ENCODE results near the gene SRCAP. TPM values are rescaled to one million over a fixed set of nuclear protein-coding genes. Genes with fewer than 3 reads are reported as not detected.

The SRCAP gene
- polyA plus RNA-seq, 1 donor (not counting 4 experiments of a cell fraction or from before 2014, with no cell fraction given), result 1.4 TPM

DNA sequence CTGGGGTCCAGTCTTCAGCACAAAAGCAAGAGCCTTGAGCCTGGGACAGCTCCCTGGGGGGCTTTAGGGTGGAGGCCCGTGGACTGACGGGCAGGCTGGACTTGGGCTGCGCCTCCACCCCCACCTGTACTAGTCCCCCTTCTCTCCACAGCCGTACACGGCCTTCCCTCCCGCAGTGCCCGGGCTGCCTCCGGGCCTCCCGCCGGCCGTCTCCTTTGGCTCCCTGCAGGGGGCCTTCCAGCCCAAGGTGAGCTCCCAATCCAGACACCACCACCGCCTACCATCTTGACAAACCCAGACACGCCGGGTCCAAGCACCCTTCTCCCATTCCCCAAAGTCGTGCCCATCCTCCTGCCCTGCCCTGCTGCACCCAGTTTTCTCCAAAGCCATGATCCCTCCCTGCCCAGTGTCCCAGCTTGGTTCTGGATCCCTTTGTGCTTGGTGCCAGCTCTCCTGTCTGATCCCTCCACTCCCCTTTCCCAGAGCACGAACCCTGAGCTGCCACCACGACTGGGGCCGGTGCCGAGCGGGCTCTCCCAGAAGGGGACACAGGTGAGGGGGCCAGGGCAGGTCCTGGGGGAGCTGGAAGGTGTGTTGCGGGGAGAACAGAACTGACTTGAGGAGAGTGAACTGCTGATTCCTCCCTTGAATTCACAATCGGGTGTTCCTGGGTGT is 33.7 kb upstream of the SRCAP start:
- Histone ChIP-seq H3K4me3 (ENCODE audit: control insufficient read depth in 2 of 3, extremely low read depth in 1 of 3, insufficient read depth in 2 of 3, low read depth in 1 of 3, low read length in 3 of 3) (no peak overlapping the region), H3K9me1 (ENCODE audit: control insufficient read depth, extremely low read depth, insufficient read depth, low read length) (no peaks in the 10 kb centered on the region), H3K9me3 (ENCODE audit: control insufficient read depth, low read depth, low read length) (no peaks in the 10 kb centered on the region), H3K4me1 (ENCODE audit: control insufficient read depth, extremely low read depth, insufficient read depth, low read length) (peaks cover 13% of the 10 kb centered on the region), H3K4me2 (ENCODE audit: control insufficient read depth, extremely low read depth, insufficient read depth, low read depth, low read length) (no peak overlapping the region), H3K36me3 (ENCODE audit: control insufficient read depth in 2 of 2, extremely low read depth in 1 of 2, insufficient read depth in 2 of 2, low read length in 2 of 2) (peaks cover 50 to 61% of the 10 kb centered on the region in 2 experiments), H4K20me1 (ENCODE audit: control insufficient read depth, extremely low read depth, insufficient read depth, low read length) (no peaks in the 10 kb centered on the region), H3K27me3 (ENCODE audit: control insufficient read depth, extremely low read depth, insufficient read depth, low read length) (no peaks in the 10 kb centered on the region), H2AFZ (ENCODE audit: control insufficient read depth, low read length) (no peak overlapping the region), H3K79me2 (ENCODE audit: control insufficient read depth, insufficient read depth, low read length) (peaks cover 42% of the 10 kb centered on the region), H3K9ac (ENCODE audit: control insufficient read depth, extremely low read depth, insufficient read depth, low read length) (no peak overlapping the region), H3K27ac (ENCODE audit: control insufficient read depth, insufficient read depth, low read length) (no peak overlapping the region)
- no peak for TF ChIP-seq EZH2 (IDR thresholded peaks at IDR 0.05; ENCODE audit: low read length)
- no peak for TF ChIP-seq CTCF (optimal IDR thresholded peaks at IDR 0.05 in 1 of 3, IDR thresholded peaks at IDR 0.05 in 1 of 3, conservative IDR thresholded peaks at IDR 0.05 in 1 of 3; ENCODE audit: extremely low read depth in 1 of 3, insufficient read depth in 2 of 3, low read length in 3 of 3)
- FAIRE-seq (no peak), DNase-seq (ENCODE audit: low read depth, low spot score) (no peak)
- dilution Hi-C loops (cut with MboI; ENCODE audit: extremely low pct_ligation_motif_present, low sequenced_read_pairs), result no loop called here

GRCh38 chr16:30665830-30666190 is 33.2 kb upstream of the SRCAP start:
- H3K4me2 ChIP-seq (ENCODE audit: control insufficient read depth, extremely low read depth, insufficient read depth, low read depth, low read length), result no peak overlapping the region
- no peaks in the 10 kb centered on the region for H3K27me3 ChIP-seq (ENCODE audit: control insufficient read depth, extremely low read depth, insufficient read depth, low read length)
- dilution Hi-C loops (cut with MboI; ENCODE audit: extremely low pct_ligation_motif_present, low sequenced_read_pairs), result no loop called here
- no peak overlapping the region for H3K27ac ChIP-seq (ENCODE audit: control insufficient read depth, insufficient read depth, low read length)
- H3K4me3 ChIP-seq (ENCODE audit: control insufficient read depth in 2 of 3, extremely low read depth in 1 of 3, insufficient read depth in 2 of 3, low read depth in 1 of 3, low read length in 3 of 3), result no peak overlapping the region
- H3K36me3 ChIP-seq (ENCODE audit: control insufficient read depth in 2 of 2, extremely low read depth in 1 of 2, insufficient read depth in 2 of 2, low read length in 2 of 2), result peaks cover 49 to 61% of the 10 kb centered on the region in 2 experiments
- no peaks in the 10 kb centered on the region for H3K9me1 ChIP-seq (ENCODE audit: control insufficient read depth, extremely low read depth, insufficient read depth, low read length)
- no peak for FAIRE-seq
- H2AFZ ChIP-seq (ENCODE audit: control insufficient read depth, low read length), result no peak overlapping the region
- TF ChIP-seq CTCF (optimal IDR thresholded peaks at IDR 0.05 in 1 of 3, IDR thresholded peaks at IDR 0.05 in 1 of 3, conservative IDR thresholded peaks at IDR 0.05 in 1 of 3; ENCODE audit: extremely low read depth in 1 of 3, insufficient read depth in 2 of 3, low read length in 3 of 3) (no peak), EZH2 (IDR thresholded peaks at IDR 0.05; ENCODE audit: low read length) (no peak)
- no peak overlapping the region for H3K9ac ChIP-seq (ENCODE audit: control insufficient read depth, extremely low read depth, insufficient read depth, low read length)
- H4K20me1 ChIP-seq (ENCODE audit: control insufficient read depth, extremely low read depth, insufficient read depth, low read length), result no peaks in the 10 kb centered on the region
- H3K9me3 ChIP-seq (ENCODE audit: control insufficient read depth, low read depth, low read length), result no peaks in the 10 kb centered on the region
- peaks cover 8% of the 10 kb centered on the region for H3K4me1 ChIP-seq (ENCODE audit: control insufficient read depth, extremely low read depth, insufficient read depth, low read length)
- peaks cover 37% of the 10 kb centered on the region for H3K79me2 ChIP-seq (ENCODE audit: control insufficient read depth, insufficient read depth, low read length)
- no peak for DNase-seq (ENCODE audit: low read depth, low spot score)

Data from keratinocyte (primary cell).